Left kidney (tissue), 2 donors: ENCODE data around the gene SUGP1. TPM values are rescaled to one million over a fixed set of nuclear protein-coding genes. Genes with fewer than 3 reads are reported as not detected.
"Not testable (repeated sequence)": the region's sequence is repeated elsewhere in the genome, so short reads cannot be mapped to it uniquely, and the experiment has no call there.

ENCODE experiments used
- DNase-seq: peaks from one replicate; pipeline ENCODE4 v3.0.0-alpha.2; 2013
- polyA plus RNA-seq: library from polyadenylated mRNA; unstranded; fragments of 120-200 nt; gene quantifications from one replicate; pipeline ENCODE4 v1.2.1, GENCODE V29; 2013; ENCODE audit not compliant: insufficient read length

The SUGP1 gene
- polyA plus RNA-seq, 1 donor = 57.4 TPM

DNA sequence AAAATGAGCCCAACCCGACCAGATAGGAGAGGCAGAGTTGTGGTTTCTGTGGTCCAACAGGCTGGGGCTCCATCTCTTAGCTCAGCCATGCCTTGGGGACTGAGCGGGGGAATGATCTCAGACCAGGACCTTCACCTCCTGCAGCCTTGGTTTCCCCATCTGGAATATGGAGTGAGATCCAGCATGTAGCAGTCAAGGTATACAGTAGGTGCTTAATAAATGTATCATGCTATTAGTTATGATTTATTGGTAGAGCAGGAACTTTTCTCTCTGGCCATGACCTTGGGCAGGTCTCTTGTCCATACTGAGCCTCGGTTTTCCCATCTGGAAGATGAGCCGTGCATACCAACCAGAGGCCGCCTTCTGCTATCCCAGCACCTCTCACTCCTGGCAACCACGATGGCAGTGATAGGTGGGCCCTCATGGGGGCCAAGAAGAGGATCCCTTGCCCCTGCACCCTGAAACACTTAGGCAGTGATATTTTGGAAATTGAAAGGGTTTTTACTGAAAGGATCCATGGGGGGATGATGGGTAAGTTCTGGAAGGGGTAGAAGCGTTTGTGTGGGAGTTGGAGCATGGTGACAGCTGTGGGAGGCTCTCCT, 56.3 kb downstream of the SUGP1 start:
- no peak for DNase-seq

DNA sequence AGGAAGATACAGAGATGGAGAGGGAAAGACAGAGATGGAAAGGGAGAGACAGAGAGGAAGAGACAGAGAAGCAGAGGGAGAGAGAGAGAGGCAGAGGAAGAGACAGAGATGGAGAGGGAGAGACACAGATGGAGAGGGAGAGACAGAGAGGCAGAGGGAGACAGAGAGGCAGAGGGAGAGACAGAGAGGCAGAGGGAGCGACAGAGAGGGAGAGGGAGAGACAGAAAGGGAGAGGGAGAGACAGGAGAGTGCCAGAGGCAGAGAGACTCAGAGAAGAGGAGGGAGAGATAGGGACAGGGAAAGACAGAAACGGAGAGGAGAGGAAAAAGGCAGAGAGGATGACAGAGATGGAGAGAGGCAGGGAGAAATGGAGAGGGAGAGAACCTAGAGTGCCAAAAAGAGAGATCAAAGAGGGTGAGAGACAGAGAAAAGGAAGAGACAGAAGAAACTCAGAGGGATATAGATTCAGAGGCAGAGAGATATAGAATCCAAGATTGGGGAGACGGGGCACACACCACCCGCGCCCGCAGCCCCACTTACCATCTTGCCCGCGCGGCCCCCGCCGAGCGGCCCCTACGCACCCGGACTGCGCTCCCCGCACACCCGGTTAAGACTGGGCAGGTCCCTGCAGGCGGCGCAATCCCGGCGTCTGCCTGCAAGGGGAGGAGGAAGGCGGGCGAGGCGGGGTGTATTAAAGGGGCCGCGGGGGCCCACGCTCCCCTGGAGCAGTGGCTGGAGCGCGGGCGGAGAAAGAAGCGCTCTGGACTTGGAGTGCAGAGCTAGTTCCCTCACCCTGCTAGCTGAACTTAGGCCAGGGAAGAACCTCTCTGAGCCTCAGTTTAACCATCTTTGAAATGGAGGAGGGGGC, 57.9 kb downstream of the SUGP1 start:
- no peak for DNase-seq

DNA sequence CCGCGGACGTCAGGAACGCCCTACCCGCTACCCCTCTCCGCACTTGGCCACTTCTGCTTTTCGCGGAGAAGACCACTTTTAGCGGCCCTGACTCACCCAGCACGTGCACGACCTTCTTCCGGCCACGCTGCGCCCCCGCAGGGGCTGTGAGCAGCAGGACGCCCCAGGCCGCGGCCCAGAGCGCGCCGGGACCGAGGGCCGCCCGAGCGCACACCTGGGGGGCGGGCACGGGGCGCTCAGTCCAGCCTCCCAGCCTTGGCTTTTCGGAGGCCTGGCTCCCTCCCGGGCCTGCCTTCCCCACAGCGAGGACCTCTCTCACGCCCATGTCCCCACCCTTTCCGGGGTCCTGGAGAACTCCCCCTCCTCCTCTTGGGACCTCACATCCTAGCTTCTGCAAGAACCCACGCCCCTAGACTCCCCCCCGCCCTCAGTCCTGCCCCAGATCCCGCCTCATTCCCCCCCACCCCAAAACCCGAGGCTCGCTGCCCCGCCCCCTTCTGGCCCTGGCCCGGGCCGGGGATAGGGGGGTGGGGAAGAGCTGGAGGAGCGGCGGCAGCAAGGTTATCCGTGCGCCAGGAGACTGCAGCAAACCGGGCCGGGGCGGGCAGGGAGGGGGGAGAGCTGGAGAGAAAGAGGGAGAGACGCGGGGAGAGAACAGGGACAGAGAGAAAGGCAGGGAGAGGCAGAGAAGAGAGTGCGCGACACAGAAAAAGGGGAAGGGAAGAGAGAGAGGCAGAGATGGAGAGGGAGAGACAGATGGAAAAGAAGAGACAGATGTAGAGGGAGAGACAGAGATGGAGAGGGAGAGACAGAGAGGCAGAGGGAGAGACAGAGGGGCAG, 58.7 kb downstream of the SUGP1 start:
- no peak for DNase-seq

DNA sequence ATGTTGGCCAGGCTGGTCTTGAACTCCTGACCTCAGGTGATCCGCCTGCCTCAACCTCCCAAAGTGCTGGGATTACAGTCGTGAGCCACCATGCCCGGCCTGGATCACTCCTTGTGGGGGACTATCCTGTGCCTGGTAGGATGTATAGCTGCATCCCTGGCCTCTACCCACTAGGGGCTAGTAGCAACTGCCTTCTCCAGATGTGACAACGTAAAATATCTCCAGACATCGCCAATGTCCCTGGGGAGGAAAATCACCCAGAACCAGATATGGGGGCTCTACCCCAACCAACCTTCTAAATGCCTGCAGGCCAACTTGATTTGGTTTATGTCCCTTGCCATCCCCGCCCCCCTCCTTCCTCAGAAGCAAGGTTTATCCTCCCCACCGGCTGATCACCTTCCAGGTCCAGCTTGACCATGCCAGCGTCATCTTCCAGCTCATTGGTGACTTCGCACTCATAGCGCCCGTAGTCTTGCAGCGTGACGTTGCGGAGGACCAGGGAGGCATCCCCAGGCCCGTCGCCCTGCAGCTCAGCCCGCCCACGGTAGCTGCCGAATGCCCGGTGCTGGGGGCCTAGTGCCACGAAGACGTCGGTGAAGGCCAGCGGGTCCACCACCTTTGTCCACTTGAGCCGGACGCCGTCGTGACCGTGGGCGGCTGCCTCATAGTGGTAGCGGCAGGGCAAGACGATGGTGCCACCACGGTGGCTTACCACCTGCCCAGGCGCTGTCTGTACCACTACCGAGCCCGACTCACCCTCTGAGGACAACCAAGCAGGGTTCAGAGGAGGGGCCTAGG, 59.7 kb downstream of the SUGP1 start:
- DNase-seq = no peak

DNA sequence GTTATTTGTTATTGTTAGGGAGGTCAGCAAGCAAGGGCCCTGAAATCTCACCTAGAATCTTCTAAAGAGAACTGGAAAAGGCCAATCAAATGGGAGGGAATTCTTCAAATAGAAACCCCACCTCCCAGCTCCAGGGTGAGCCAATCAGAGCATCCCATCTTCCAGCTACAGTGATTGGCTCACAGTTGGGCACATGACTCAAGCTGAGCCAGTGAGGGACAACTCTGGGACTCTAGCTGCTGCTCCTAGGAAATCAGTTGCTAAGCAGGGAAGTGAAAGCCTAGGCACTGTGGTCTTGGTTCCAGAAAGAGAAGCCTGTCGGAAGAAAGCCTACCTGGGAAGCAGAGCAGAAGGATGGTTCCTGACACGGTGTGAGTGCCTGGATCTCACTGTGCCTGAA, 60.6 kb downstream of the SUGP1 start:
- DNase-seq = no peak

DNA sequence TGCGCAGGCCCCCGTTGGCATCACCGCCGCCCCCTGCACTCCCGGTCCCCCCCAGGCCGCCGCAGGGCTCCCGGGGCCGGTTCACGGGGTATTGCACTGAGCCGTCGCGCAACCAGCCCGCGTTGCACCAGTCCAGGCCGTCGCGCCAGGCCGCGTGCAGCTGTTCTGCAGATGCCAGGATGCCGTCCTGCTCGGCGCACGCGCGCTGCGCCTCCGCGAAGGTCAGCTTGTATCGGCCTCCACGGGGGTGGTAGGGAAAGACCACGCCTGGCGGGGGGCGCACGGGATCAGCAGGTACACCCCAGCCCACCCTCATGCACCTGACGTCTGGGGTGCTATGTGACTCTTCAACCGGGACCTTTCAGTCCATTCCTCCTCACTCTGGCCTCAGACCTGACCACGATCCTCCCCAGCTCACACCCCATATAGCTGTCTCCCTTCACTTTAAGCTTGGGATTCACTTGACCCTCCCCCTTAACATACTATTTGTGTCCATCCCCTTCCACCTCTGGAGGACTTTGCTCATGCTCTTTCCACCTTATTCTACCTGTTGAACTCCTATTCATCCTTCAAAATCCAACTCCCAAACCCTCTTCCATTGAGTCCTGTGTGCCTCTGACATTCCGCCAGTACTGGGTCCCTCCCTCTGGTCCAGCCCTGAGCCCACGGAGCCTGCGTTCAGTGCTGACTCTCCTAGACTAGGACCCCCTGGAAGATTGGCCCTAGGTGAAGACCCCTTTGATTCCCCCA, 61.5 kb downstream of the SUGP1 start:
- DNase-seq = no peak

GRCh38 chr19:19257836-19258588, 62.3 kb downstream of the SUGP1 start:
- no peak for DNase-seq

- DNase-seq = no peak
Measured at GRCh38 chr19:19257137-19257536, 63.2 kb downstream of the SUGP1 start.

GRCh38 chr19:19256072-19256969, 64.0 kb downstream of the SUGP1 start:
- DNase-seq = no peak

DNA sequence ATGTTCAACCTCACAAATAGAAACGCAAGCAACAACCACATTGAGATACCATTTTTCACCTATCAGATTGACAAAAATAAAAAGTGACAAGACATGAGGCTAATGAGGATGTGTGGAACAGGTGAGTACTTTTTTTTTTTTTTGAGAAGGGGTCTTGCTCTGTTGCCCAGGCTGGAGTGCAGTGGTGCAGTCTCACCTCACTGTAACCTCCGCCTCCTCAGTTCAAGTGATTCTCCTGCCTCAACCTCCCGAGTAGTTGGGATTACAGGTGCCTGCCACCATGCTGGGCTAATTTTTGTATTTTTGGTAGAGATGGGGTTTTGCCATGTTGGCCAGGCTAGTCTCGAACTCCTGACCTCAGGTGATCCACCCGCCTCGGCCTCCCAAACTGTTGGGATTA, 66.9 kb downstream of the SUGP1 start:
- not testable (repeated sequence) for DNase-seq

- DNase-seq = no peak
Measured at GRCh38 chr19:19250196-19250801, 70.0 kb downstream of the SUGP1 start.

GRCh38 chr19:19240476-19240875, 79.8 kb downstream of the SUGP1 start:
- no peak for DNase-seq

GRCh38 chr19:19239675-19240074, 80.6 kb downstream of the SUGP1 start:
- DNase-seq = no peak

DNA sequence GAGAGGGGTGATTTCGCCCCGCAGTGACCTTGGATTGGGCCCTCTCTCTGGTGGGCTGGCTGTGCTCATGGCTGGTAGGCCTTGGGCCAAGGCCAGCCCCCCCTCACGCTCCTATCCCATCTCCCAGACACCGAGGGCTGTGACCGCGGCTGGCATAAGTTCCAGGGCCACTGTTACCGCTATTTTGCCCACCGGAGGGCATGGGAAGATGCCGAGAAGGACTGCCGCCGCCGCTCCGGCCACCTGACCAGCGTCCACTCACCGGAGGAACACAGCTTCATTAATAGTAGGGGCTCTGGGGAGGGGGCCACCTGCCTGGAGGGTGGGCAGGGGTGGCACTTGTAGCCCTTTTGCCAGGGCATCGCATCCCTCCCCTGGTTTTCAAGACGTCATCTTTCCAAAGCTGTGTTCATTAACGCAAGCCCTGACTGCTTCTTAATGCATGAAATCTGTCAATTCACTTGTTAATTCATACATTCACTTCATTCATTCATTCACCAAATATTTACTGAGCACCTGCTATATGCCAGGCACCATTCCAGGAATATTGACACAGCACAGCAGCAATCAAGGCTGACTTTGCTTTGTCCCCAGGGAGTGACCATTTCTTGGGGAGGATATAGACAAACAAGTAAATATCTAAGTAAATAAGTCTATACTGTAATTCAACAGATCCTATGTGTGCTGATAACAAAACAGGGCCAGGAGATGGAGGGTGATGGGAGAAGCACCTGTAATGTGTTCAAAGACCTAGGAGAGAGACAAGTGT, 82.0 kb downstream of the SUGP1 start:
- no peak for DNase-seq

GRCh38 chr19:19236173-19236572, 84.1 kb downstream of the SUGP1 start:
- no peak for DNase-seq

- no peak for DNase-seq
Measured at GRCh38 chr19:19234220-19234816, 86.0 kb downstream of the SUGP1 start.

DNA sequence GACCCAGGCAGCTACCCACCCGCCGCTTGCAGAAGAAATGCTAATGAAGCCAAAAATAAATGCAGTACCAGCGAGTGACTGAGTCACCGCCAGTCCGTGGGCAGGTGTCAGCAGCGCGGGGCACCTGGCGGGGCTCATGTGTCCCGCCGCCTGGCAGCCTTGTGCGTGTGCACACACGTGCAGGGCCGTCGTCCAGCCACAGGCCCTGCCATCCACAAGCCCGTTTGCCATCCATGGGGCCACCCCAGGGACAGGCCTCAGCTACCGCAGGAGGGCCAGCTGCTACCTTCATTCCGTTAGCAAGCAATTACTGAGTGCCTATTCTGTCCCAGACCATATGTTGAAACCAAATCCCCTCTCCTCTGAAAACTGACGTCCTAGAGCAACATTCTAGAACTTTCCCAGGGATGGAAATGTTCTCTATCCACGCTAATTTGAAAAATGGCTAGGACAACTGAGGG, 88.0 kb downstream of the SUGP1 start:
- no peak for DNase-seq

DNA sequence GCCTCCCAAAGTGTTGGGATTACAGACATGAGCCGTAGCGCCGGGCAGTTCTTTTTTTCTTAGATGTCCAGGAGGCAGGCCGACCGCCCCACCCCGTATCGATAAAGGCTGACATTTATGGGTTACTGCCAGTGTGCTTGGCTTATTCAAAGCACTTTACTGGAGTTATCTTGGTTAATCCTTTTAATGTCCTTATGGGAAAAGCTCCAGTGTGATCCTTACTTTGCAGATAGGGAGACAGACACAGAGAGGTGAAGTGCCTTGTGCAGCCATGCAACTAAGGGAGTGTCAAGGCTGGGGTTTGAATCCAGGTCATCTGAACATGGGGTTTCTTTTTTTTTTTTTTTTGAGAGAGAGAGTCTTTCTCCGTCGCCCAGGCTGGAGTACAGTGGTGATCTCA, 89.3 kb downstream of the SUGP1 start:
- DNase-seq = no peak
